CD14-positive monocyte (primary cell): ENCODE data around the gene DLK2. TPM values are rescaled to one million over a fixed set of nuclear protein-coding genes. Genes with fewer than 3 reads are reported as not detected.

Source experiments
- DNase-seq, 3 donors: peaks; one replicate each; pipeline ENCODE4 v3.0.0-alpha.2; 2011 to 2022
- H2AFZ ChIP-seq: 2 replicates; pipeline ENCODE4 v1.6.0; 2012; ENCODE audit warnings: mild to moderate bottlenecking, low read depth, low read length, inconsistent platforms; ENCODE audit not compliant: insufficient read depth, poor library complexity, severe bottlenecking
- H3K27ac ChIP-seq, 2 donors: 1 replicate in 1 of 2; 2 replicates in 1 of 2; pipeline ENCODE4 v1.5.1; 2012 to 2013; ENCODE audit warnings: low read length in 2 of 2, control low read depth in 1 of 2, inconsistent platforms in 1 of 2, low read depth in 1 of 2, mild to moderate bottlenecking in 1 of 2
- H3K27me3 ChIP-seq, 2 donors: one replicate each; pipeline versions ENCODE4 v1.6.0 to v1.6.1; 2011 to 2013; ENCODE audit warnings: low read length in 2 of 2; ENCODE audit not compliant: control insufficient read depth in 2 of 2, insufficient read depth in 2 of 2
- H3K36me3 ChIP-seq, 2 donors: replicated peaks in 1 of 2; 1 replicate in 1 of 2; 2 replicates in 1 of 2; pipeline versions ENCODE4 v1.5.1 to v1.6.1; 2012 to 2013; ENCODE audit warnings: low read length in 2 of 2, control low read depth in 1 of 2, inconsistent platforms in 1 of 2, mild to moderate bottlenecking in 1 of 2; ENCODE audit not compliant: insufficient read depth in 2 of 2, control insufficient read depth in 1 of 2
- H3K4me1 ChIP-seq, 2 donors: 1 replicate in 1 of 2; 2 replicates in 1 of 2; pipeline versions ENCODE4 v1.5.1 to v1.6.1; 2012 to 2013; ENCODE audit warnings: low read length in 2 of 2, control low read depth in 1 of 2, inconsistent platforms in 1 of 2, mild to moderate bottlenecking in 1 of 2, moderate library complexity in 1 of 2; ENCODE audit not compliant: insufficient read depth in 2 of 2, control insufficient read depth in 1 of 2
- H3K4me2 ChIP-seq: replicated peaks from 2 replicates; pipeline ENCODE3; 2012; ENCODE audit warnings: low read length, moderate library complexity, mild to moderate bottlenecking; ENCODE audit not compliant: poor library complexity, severe bottlenecking; ENCODE audit errors: extremely low read depth
- H3K4me3 ChIP-seq, 3 experiments: fragments of 200-600 bp in 1 of 3; sonication (generic) in 1 of 3; replicated peaks in 1 of 3; 1 replicate in 2 of 3; 2 replicates in 1 of 3; pipeline ENCODE4 v1.5.1; 2011 to 2013; ENCODE audit warnings: low read length in 3 of 3, mild to moderate bottlenecking in 3 of 3, control low read depth in 2 of 3, low read depth in 2 of 3, inconsistent platforms in 1 of 3, moderate library complexity in 1 of 3
- H3K79me2 ChIP-seq: 2 replicates; pipeline ENCODE4 v1.6.0; 2012; ENCODE audit warnings: mild to moderate bottlenecking, control low read depth, inconsistent platforms, low read length, moderate library complexity; ENCODE audit not compliant: insufficient read depth
- H3K9ac ChIP-seq: 2 replicates; pipeline ENCODE4 v1.6.0; 2017; ENCODE audit warnings: low read length, mild to moderate bottlenecking; ENCODE audit not compliant: insufficient read depth, poor library complexity, severe bottlenecking
- H3K9me3 ChIP-seq, 2 donors: replicated peaks in 1 of 2; 1 replicate in 1 of 2; 2 replicates in 1 of 2; pipeline versions ENCODE4 v1.5.1 to v1.6.1; 2012 to 2013; ENCODE audit warnings: low read length in 2 of 2, control low read depth in 1 of 2; ENCODE audit not compliant: control insufficient read depth in 1 of 2, insufficient read depth in 1 of 2
- H4K20me1 ChIP-seq: 2 replicates; pipeline ENCODE4 v1.6.0; 2012; ENCODE audit warnings: mild to moderate bottlenecking, low read length, control low read depth, moderate library complexity; ENCODE audit not compliant: insufficient read depth
- H3K27ac Mint-ChIP-seq, 7 donors: one replicate each; pipeline ENCODE4 v1.8.0; 2020; ENCODE audit warnings: mild to moderate bottlenecking in 7 of 7, mixed read lengths in 7 of 7, moderate library complexity in 6 of 7, inconsistent platforms in 2 of 7
- H3K27me3 Mint-ChIP-seq, 3 donors: one replicate each; pipeline ENCODE4 v1.8.0; 2021 to 2022; ENCODE audit warnings: low read depth in 3 of 3, mild to moderate bottlenecking in 3 of 3, mixed read lengths in 3 of 3, moderate library complexity in 3 of 3, inconsistent platforms in 1 of 3
- H3K36me3 Mint-ChIP-seq, 2 donors: one replicate each; pipeline ENCODE4 v1.8.0; 2020; ENCODE audit warnings: mixed read lengths in 2 of 2, inconsistent platforms in 1 of 2, mild to moderate bottlenecking in 1 of 2
- H3K4me1 Mint-ChIP-seq: one replicate; pipeline ENCODE4 v1.8.0; 2020; ENCODE audit warnings: mild to moderate bottlenecking, mixed read lengths
- H3K4me3 Mint-ChIP-seq, 2 donors: one replicate each; pipeline ENCODE4 v1.8.0; 2020; ENCODE audit warnings: mild to moderate bottlenecking in 2 of 2, mixed read lengths in 2 of 2, moderate library complexity in 1 of 2
- H3K9me3 Mint-ChIP-seq, 7 donors: one replicate each; pipeline ENCODE4 v1.8.0; 2020 to 2022; ENCODE audit warnings: mixed read lengths in 7 of 7, mild to moderate bottlenecking in 6 of 7, moderate library complexity in 6 of 7, inconsistent platforms in 2 of 7
- CTCF ChIP-seq: fragments of 200-600 bp; IDR thresholded peaks from one replicate; pipeline ENCODE4 v1.8.0; 2022; ENCODE audit warnings: antibody characterized with exemption, mild to moderate bottlenecking
- WGBS: methylation state at CpG from one replicate; pipeline ENCODE4 v1.1.5; 2013; ENCODE audit warnings: missing lambda C conversion rate; ENCODE audit not compliant: insufficient coverage; 5-methylcytosine and 5-hydroxymethylcytosine counted together
- intact Hi-C, 2 donors: fragments of 100-400 bp; cut with micrococcal nuclease; formaldehyde crosslinking; loops; one replicate each; pipeline versions ENCODE4 v1.15.0 to v1.15.1; 2023
- polyA plus RNA-seq, 3 donors: library from polyadenylated mRNA; depleted of rRNA in 1 of 3; unstranded in 2 of 3; stranded (reverse) in 1 of 3; fragments of 300-500 nt in 2 of 3; fragments of >200 nt in 1 of 3; fragmentation: Illumina TruSeq in 2 of 3; gene quantifications; 1 replicate in 2 of 3; 2 replicates in 1 of 3; pipeline ENCODE4 v1.2.3, GENCODE V29; 2012 to 2021

The DLK2 gene
- polyA plus RNA-seq, 3 donors, result 0.08 TPM; not detected in 2

DNA sequence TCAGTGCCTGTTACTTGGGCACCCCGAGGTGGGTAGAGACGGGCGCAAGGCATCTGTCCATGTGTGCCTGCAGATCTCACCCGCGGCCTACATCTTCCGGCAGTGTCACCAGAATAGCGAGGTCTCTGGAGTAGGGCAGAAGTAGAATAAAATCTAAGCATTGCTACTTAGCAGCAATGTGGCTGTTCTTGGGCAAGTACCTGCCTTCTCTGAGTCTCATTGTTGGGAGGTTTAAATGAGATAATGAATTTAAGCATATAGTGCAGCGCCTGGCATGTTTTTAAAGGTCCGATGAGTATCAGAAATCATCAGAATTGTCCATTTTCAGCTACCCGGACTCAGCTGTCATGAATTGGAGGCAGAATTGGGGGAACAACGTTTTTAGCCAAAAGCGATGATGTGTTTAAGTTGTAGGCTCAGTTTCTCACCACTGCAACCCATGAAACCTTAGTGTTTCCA, 27.2 kb downstream of the DLK2 start:
- intact Hi-C loops, result loop anchor here (5.0 kb wide), 1 partner anchor 61 kb away; the partner anchor contains the start of gene ZNF318 (in 2 of the 2)
- TF ChIP-seq CTCF, result no peak
- H3K4me2 ChIP-seq, result peak overlapping the region; percentile 82
- peak overlapping the region; percentile 87 for H3K9ac ChIP-seq
- H3K4me3 Mint-ChIP-seq, result peak overlapping the region; percentile 92 to 95
- peaks cover 0 to 2% of the 10 kb centered on the region in 2 donors for H3K27me3 ChIP-seq
- H3K4me3 ChIP-seq, result peak overlapping the region; percentile 74 to 88 (median 86)
- H3K9me3 ChIP-seq, result no peaks in the 10 kb centered on the region
- peaks cover 23% of the 10 kb centered on the region for H3K79me2 ChIP-seq
- H3K36me3 Mint-ChIP-seq, result peaks cover 16 to 28% of the 10 kb centered on the region in 2 donors
- peaks cover 17 to 25% of the 10 kb centered on the region in 2 donors for H3K36me3 ChIP-seq
- peak overlapping the region; percentile 94 to 99 (median 98) for H3K27ac Mint-ChIP-seq
- H3K4me1 Mint-ChIP-seq, result peaks cover 18% of the 10 kb centered on the region
- peak overlapping the region; percentile 93 for H2AFZ ChIP-seq
- H3K4me1 ChIP-seq, result peaks cover 16 to 21% of the 10 kb centered on the region in 2 donors
- peaks cover 5% of the 10 kb centered on the region for H4K20me1 ChIP-seq
- peaks cover 0 to 4% (median 0%) of the 10 kb centered on the region in 7 donors for H3K9me3 Mint-ChIP-seq
- DNase-seq, result no peak
- WGBS, result 10% methylated on average over 9 of the region's 12 CpGs
- H3K27ac ChIP-seq, result peak overlapping the region; percentile 76 to 93
- peaks cover 0 to 9% (median 0%) of the 10 kb centered on the region in 3 donors for H3K27me3 Mint-ChIP-seq

DNA sequence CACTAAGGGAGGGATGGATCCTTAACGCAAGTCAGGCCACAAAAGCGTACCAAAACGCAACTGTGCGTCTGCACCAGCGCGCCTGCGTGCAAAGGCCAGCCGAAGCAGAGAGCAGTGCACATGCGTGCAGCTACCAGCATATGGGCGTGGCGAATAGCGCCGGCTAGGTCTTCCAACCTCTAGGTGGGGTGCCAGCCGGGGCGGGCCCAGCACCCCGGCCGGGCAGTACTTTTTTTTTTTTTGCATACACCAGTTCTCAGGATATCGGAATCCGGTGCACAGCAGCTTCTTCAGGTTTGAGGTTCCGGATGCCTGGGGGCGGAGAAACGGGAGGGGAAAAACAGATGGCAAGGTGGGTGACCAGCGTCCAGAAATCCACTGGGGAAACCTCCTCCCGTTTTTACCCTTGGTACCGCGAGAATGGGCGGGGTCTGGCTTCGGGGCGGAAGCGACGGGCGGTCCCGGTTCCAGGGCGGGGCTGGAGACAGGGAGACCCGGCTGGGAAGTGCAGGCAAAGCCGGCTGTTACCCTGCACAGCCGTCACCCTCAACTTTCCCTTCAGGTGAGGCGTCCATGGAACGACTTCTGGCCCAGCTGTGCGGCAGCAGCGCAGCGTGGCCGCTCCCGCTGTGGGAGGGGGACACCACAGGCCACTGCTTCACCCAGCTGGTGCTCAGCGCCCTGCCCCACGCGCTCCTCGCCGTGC, 27.8 kb downstream of the DLK2 start, which contains the start of gene ABCC10:
Gene ABCC10, plus strand, starts transcription at position 136 of the 706 bp plus-strand sequence. Its CDS starts 438 bp downstream, at position 574.
- no peaks in the 10 kb centered on the region for H3K9me3 ChIP-seq
- TF ChIP-seq CTCF, result peak; percentile 28
- peaks cover 10 to 22% of the 10 kb centered on the region in 2 donors for H3K36me3 Mint-ChIP-seq

More for the DNA sequence above, 27.8 kb downstream of the DLK2 start, which contains the start of gene ABCC10:
- peak; percentile 91 to 97 (median 94) for DNase-seq
- H3K4me2 ChIP-seq, result peak within 1 kb of the TSS; percentile 82
- Mint-ChIP-seq H3K4me3 (peak within 1 kb of the TSS; percentile 92 to 95), H3K4me1 (peaks cover 18% of the 10 kb centered on the region), H3K9me3 (peaks cover 0 to 4% (median 3%) of the 10 kb centered on the region in 7 donors), H3K27me3 (peaks cover 0 to 15% (median 0%) of the 10 kb centered on the region in 3 donors), H3K27ac (peak within 1 kb of the TSS; percentile 94 to 99 (median 98))
- intact Hi-C loops, result loop anchor here (5.0 kb wide), 1 partner anchor 60 kb away; the partner anchor contains the start of gene ZNF318 (in 2 of the 2)
- H3K4me3 ChIP-seq, result peak within 1 kb of the TSS; percentile 74 to 88 (median 86)
- peak within 1 kb of the TSS; percentile 87 for H3K9ac ChIP-seq
- peaks cover 16 to 21% of the 10 kb centered on the region in 2 donors for H3K4me1 ChIP-seq
- H3K79me2 ChIP-seq, result peaks cover 23% of the 10 kb centered on the region
- peak within 1 kb of the TSS; percentile 93 for H2AFZ ChIP-seq
- under 1% methylated on average over 47 of the region's 49 CpGs for WGBS
- no peaks in the 10 kb centered on the region for H4K20me1 ChIP-seq
- H3K27me3 ChIP-seq, result peaks cover 0 to 4% of the 10 kb centered on the region in 2 donors
- H3K36me3 ChIP-seq, result peaks cover 12 to 20% of the 10 kb centered on the region in 2 donors
- H3K27ac ChIP-seq, result peak within 1 kb of the TSS; percentile 76 to 93
